Tibial nerve (tissue), 4 donors: Measurements from ENCODE around the gene CTNNA1. TPM values are rescaled to one million over a fixed set of nuclear protein-coding genes. Genes with fewer than 3 reads are reported as not detected.

ENCODE experiments used
- DNase-seq, 2 donors: peaks; one replicate each; pipeline ENCODE4 v3.0.0-alpha.2; 2019; ENCODE audit warnings: low spot score in 2 of 2
- H3K27ac ChIP-seq, 4 donors: fragments of 200-600 bp; sonication (generic) in 3 of 4; one replicate each; pipeline ENCODE4 v1.5.1; 2017 to 2019; ENCODE audit warnings: mild to moderate bottlenecking in 1 of 4
- H3K27me3 ChIP-seq, 2 donors: fragments of 200-600 bp; sonication (generic) in 1 of 2; one replicate each; pipeline versions ENCODE4 v1.5.1 to v1.6.0; 2017 to 2019
- H3K36me3 ChIP-seq, 3 donors: fragments of 200-600 bp; sonication (generic); one replicate each; pipeline ENCODE4 v1.5.1; 2018 to 2019
- H3K4me1 ChIP-seq, 4 donors: fragments of 200-600 bp; sonication (generic) in 3 of 4; one replicate each; pipeline ENCODE4 v1.5.1; 2017 to 2019
- H3K4me3 ChIP-seq, 4 donors: fragments of 200-600 bp; sonication (generic) in 3 of 4; one replicate each; pipeline ENCODE4 v1.5.1; 2017 to 2019; ENCODE audit warnings: mild to moderate bottlenecking in 1 of 4, moderate library complexity in 1 of 4
- H3K9me3 ChIP-seq, 4 donors: fragments of 200-600 bp; sonication (generic) in 3 of 4; one replicate each; pipeline ENCODE4 v1.5.1; 2017 to 2019
- CTCF ChIP-seq, 5 experiments: fragments of 200-600 bp in 3 of 5; fragments of 450-650 bp in 2 of 5; sonication (generic) in 3 of 5; IDR thresholded peaks; one replicate each; pipeline ENCODE4 v1.5.1; 2016 to 2019; ENCODE audit warnings: antibody characterized with exemption in 5 of 5, mild to moderate bottlenecking in 3 of 5, moderate library complexity in 2 of 5
- EP300 ChIP-seq, 2 donors: sonication (generic); formaldehyde crosslinking; IDR thresholded peaks; one replicate each; pipeline ENCODE4 v1.6.1; 2017; ENCODE audit warnings: antibody characterized with exemption in 2 of 2, mild to moderate bottlenecking in 1 of 2
- POLR2A ChIP-seq, 2 donors: fragments of 450-650 bp; IDR thresholded peaks; one replicate each; pipeline ENCODE4 v1.6.1; 2017; ENCODE audit warnings: antibody characterized with exemption in 2 of 2, mild to moderate bottlenecking in 2 of 2, moderate library complexity in 2 of 2
- WGBS, 2 donors: methylation state at CpG; one replicate each; pipeline ENCODE4 v1.1.5; 2018; 5-methylcytosine and 5-hydroxymethylcytosine counted together
- total RNA-seq, 4 donors: library from RNA; depleted of rRNA; stranded (reverse); fragments of >200 nt; gene quantifications; one replicate each; pipeline ENCODE4 v1.1.0, GENCODE V29; 2016

CTNNA1 gene
- total RNA-seq, 4 donors from 2014 or later = 292 to 447 (median 321) TPM

- no peak for DNase-seq
- no peak overlapping the region for H3K4me3 ChIP-seq
- no peaks in the 10 kb centered on the region for H3K9me3 ChIP-seq
- peaks cover 0 to 46% (median 2%) of the 10 kb centered on the region in 3 donors for H3K36me3 ChIP-seq
- peaks cover 0 to 30% (median 0%) of the 10 kb centered on the region in 4 donors for H3K4me1 ChIP-seq
- 87 to 92% methylated on average over 7 of the region's 7 CpGs for WGBS, 2 donors
- no peak overlapping the region for H3K27ac ChIP-seq
- no peaks in the 10 kb centered on the region for H3K27me3 ChIP-seq
- TF ChIP-seq POLR2A (IDR thresholded peaks at IDR 0.05) (no peak), EP300 (IDR thresholded peaks at IDR 0.05) (no peak), CTCF (IDR thresholded peaks at IDR 0.05) (no peak)
Observed at GRCh38 chr5:138783976-138784375, 30.8 kb downstream of the CTNNA1 start.

GRCh38 chr5:138784590-138784989 is 31.4 kb downstream of the CTNNA1 start:
- Histone ChIP-seq H3K27ac (no peak overlapping the region), H3K4me1 (peaks cover 0 to 36% (median 1%) of the 10 kb centered on the region in 4 donors)

GRCh38 chr5:138789771-138790242 is 36.6 kb downstream of the CTNNA1 start:
- H3K36me3 ChIP-seq = peaks cover 0 to 15% (median 0%) of the 10 kb centered on the region in 3 donors
- no peak for DNase-seq
- no peak overlapping the region for H3K4me3 ChIP-seq
- H3K27ac ChIP-seq = no peak overlapping the region
- no peaks in the 10 kb centered on the region for H3K9me3 ChIP-seq
- H3K27me3 ChIP-seq = no peaks in the 10 kb centered on the region
- peaks cover 0 to 67% (median 19%) of the 10 kb centered on the region in 4 donors for H3K4me1 ChIP-seq
- no peak for TF ChIP-seq POLR2A (IDR thresholded peaks at IDR 0.05)
- TF ChIP-seq CTCF (IDR thresholded peaks at IDR 0.05) = peak in 4 of 5 experiments; percentile 20 to 43 (median 34)
- no peak for TF ChIP-seq EP300 (IDR thresholded peaks at IDR 0.05)

More at GRCh38 chr5:138784590-138784989, 31.4 kb downstream of the CTNNA1 start:
- no peak overlapping the region for H3K4me3 ChIP-seq
- WGBS, 2 donors = 96 to 98% methylated on average over 1 of the region's 1 CpG
- peaks cover 0 to 42% (median 2%) of the 10 kb centered on the region in 3 donors for H3K36me3 ChIP-seq
- TF ChIP-seq EP300 (IDR thresholded peaks at IDR 0.05) = no peak
- TF ChIP-seq POLR2A (IDR thresholded peaks at IDR 0.05) = no peak
- TF ChIP-seq CTCF (IDR thresholded peaks at IDR 0.05) = no peak
- DNase-seq = no peak
- no peaks in the 10 kb centered on the region for H3K27me3 ChIP-seq
- no peaks in the 10 kb centered on the region for H3K9me3 ChIP-seq

- Histone ChIP-seq H3K27me3 (no peaks in the 10 kb centered on the region), H3K9me3 (no peaks in the 10 kb centered on the region), H3K36me3 (peaks cover 0 to 8% (median 0%) of the 10 kb centered on the region in 3 donors), H3K4me1 (peaks cover 0 to 76% (median 20%) of the 10 kb centered on the region in 4 donors), H3K4me3 (no peak overlapping the region), H3K27ac (no peak overlapping the region)
- no peak for DNase-seq
- no peak for TF ChIP-seq POLR2A (IDR thresholded peaks at IDR 0.05)
- TF ChIP-seq CTCF (IDR thresholded peaks at IDR 0.05) = no peak
- TF ChIP-seq EP300 (IDR thresholded peaks at IDR 0.05) = no peak
- 45 to 47% methylated on average over 1 of the region's 1 CpG for WGBS, 2 donors
Observed at GRCh38 chr5:138790684-138791083, 37.5 kb downstream of the CTNNA1 start.

- H3K27me3 ChIP-seq = no peaks in the 10 kb centered on the region
- H3K9me3 ChIP-seq = no peaks in the 10 kb centered on the region
- H3K27ac ChIP-seq = no peak overlapping the region
- TF ChIP-seq CTCF (IDR thresholded peaks at IDR 0.05) (no peak), EP300 (IDR thresholded peaks at IDR 0.05) (no peak), POLR2A (IDR thresholded peaks at IDR 0.05) (no peak)
- DNase-seq = no peak
- peaks cover 0 to 92% (median 24%) of the 10 kb centered on the region in 4 donors for H3K4me1 ChIP-seq
- H3K4me3 ChIP-seq = no peak overlapping the region
- WGBS, 2 donors = 49 to 50% methylated on average over 4 of the region's 4 CpGs
- no peaks in the 10 kb centered on the region for H3K36me3 ChIP-seq
Observed at GRCh38 chr5:138792195-138792790, 39.1 kb downstream of the CTNNA1 start.
